WTC11 (cell line): ENCODE data around the gene SHANK3. TPM values are rescaled to one million over a fixed set of nuclear protein-coding genes. Genes with fewer than 3 reads are reported as not detected.

ENCODE experiments used
- ATAC-seq: fragments of 200-7000 bp; cut with Tn5 transposase; 2 replicates; pipeline ENCODE4 v1.10.0; 2021; ENCODE audit warnings: mild to moderate bottlenecking, moderate library complexity
- CTCF ChIA-PET: fragments of 300-600 bp; sonication (Branson Sonifier 250); formaldehyde crosslinking; loops from one replicate; lab custom pipeline; 2021; ENCODE audit warnings: antibody characterized with exemption; lab: Charles Lee
- POLR2A ChIA-PET: fragments of 350-600 bp; sonication (Branson Sonifier 250); formaldehyde crosslinking; loops from one replicate; lab custom pipeline; 2021; ENCODE audit warnings: antibody characterized with exemption; lab: Charles Lee
- DNase-seq: peaks from one replicate; pipeline ENCODE4 v3.0.0; 2021; ENCODE audit warnings: low spot score
- H3K27ac Mint-ChIP-seq: 2 replicates; pipeline ENCODE4 v1.8.0; 2021; ENCODE audit warnings: mixed read lengths
- H3K27me3 Mint-ChIP-seq: 2 replicates; pipeline ENCODE4 v1.8.0; 2021; ENCODE audit warnings: low read depth, mild to moderate bottlenecking, moderate library complexity, mixed read lengths
- H3K36me3 Mint-ChIP-seq: 2 replicates; pipeline ENCODE4 v1.8.0; 2021; ENCODE audit warnings: mixed read lengths
- H3K4me1 Mint-ChIP-seq: 2 replicates; pipeline ENCODE4 v1.8.0; 2022; ENCODE audit warnings: mixed read lengths
- H3K4me3 Mint-ChIP-seq: 2 replicates; pipeline ENCODE4 v1.8.0; 2021; ENCODE audit warnings: mild to moderate bottlenecking, moderate library complexity, mixed read lengths
- H3K9me3 Mint-ChIP-seq: 2 replicates; pipeline ENCODE4 v1.8.0; 2021; ENCODE audit warnings: mixed read lengths
- ARID4B ChIP-seq: sonication (generic); formaldehyde crosslinking; IDR thresholded peaks from 2 replicates; pipeline ENCODE4 v1.8.0; 2023; ENCODE audit warnings: missing genetic modification reagents, mild to moderate bottlenecking, borderline replicate concordance
- ATF1 ChIP-seq: sonication (generic); formaldehyde crosslinking; IDR thresholded peaks from 2 replicates; pipeline ENCODE4 v1.8.1; 2023; ENCODE audit warnings: mild to moderate bottlenecking, moderate library complexity, missing genetic modification reagents
- ATF6 ChIP-seq: sonication (generic); formaldehyde crosslinking; IDR thresholded peaks from 2 replicates; pipeline ENCODE4 v1.8.1; 2023; ENCODE audit warnings: mild to moderate bottlenecking, missing genetic modification reagents
- CBFB ChIP-seq: sonication (generic); formaldehyde crosslinking; IDR thresholded peaks from 2 replicates; pipeline ENCODE4 v1.8.1; 2022; ENCODE audit warnings: mild to moderate bottlenecking, low read depth, missing genetic modification reagents
- CREM ChIP-seq: sonication (generic); formaldehyde crosslinking; IDR thresholded peaks from 2 replicates; pipeline ENCODE4 v1.8.1; 2022; ENCODE audit warnings: mild to moderate bottlenecking, missing genetic modification reagents, moderate library complexity
- CTCF ChIP-seq: fragments of 200-600 bp; IDR thresholded peaks from 2 replicates; pipeline ENCODE4 v1.8.0; 2022; ENCODE audit warnings: antibody characterized with exemption
- FOXK1 ChIP-seq: sonication (generic); formaldehyde crosslinking; IDR thresholded peaks from 2 replicates; pipeline ENCODE4 v1.8.0; 2022; ENCODE audit warnings: mild to moderate bottlenecking, moderate library complexity, missing genetic modification reagents
- HMGXB4 ChIP-seq: sonication (generic); formaldehyde crosslinking; IDR thresholded peaks from 2 replicates; pipeline ENCODE4 v1.8.1; 2023; ENCODE audit warnings: mild to moderate bottlenecking, moderate library complexity, missing genetic modification reagents
- IRF2 ChIP-seq: sonication (generic); formaldehyde crosslinking; IDR thresholded peaks from 2 replicates; pipeline ENCODE4 v1.8.0; 2022; ENCODE audit warnings: low read depth, missing genetic modification reagents, borderline replicate concordance
- MLX ChIP-seq: sonication (generic); formaldehyde crosslinking; IDR thresholded peaks from 2 replicates; pipeline ENCODE4 v1.8.1; 2023; ENCODE audit warnings: mild to moderate bottlenecking, missing genetic modification reagents, moderate library complexity
- MXD4 ChIP-seq: fragments of 250-450 bp; sonication (Bioruptor Pico); IDR thresholded peaks from 2 replicates; pipeline ENCODE4 v1.8.0; 2021; ENCODE audit warnings: mild to moderate bottlenecking, moderate library complexity, borderline replicate concordance
- NFE2L1 ChIP-seq: sonication (generic); formaldehyde crosslinking; IDR thresholded peaks from 2 replicates; pipeline ENCODE4 v1.8.1; 2023; ENCODE audit warnings: missing genetic modification reagents
- NR1H2 ChIP-seq: sonication (generic); formaldehyde crosslinking; IDR thresholded peaks from 2 replicates; pipeline ENCODE4 v1.9.0; 2021; ENCODE audit warnings: mild to moderate bottlenecking, moderate library complexity, missing genetic modification reagents
- PRDM15 ChIP-seq: sonication (generic); formaldehyde crosslinking; IDR thresholded peaks from 2 replicates; pipeline ENCODE4 v1.8.0; 2022; ENCODE audit warnings: missing genetic modification reagents
- RELA ChIP-seq: sonication (generic); formaldehyde crosslinking; IDR thresholded peaks from 2 replicates; pipeline ENCODE4 v1.8.1; 2022; ENCODE audit warnings: missing genetic modification reagents, mild to moderate bottlenecking, borderline replicate concordance
- SOX15 ChIP-seq: fragments of 250-450 bp; sonication (Bioruptor Pico); IDR thresholded peaks from 2 replicates; pipeline ENCODE4 v1.9.0; 2021; ENCODE audit warnings: mild to moderate bottlenecking
- TCF7 ChIP-seq: sonication (generic); formaldehyde crosslinking; IDR thresholded peaks from 2 replicates; pipeline ENCODE4 v1.8.0; 2022; ENCODE audit warnings: mild to moderate bottlenecking, low read depth, missing genetic modification reagents, moderate library complexity
- ZBTB43 ChIP-seq: sonication (generic); formaldehyde crosslinking; IDR thresholded peaks from 2 replicates; pipeline ENCODE4 v1.8.1; 2023; ENCODE audit warnings: mild to moderate bottlenecking, missing genetic modification reagents
- ZNF263 ChIP-seq: sonication (generic); formaldehyde crosslinking; IDR thresholded peaks from 2 replicates; pipeline ENCODE4 v1.8.1; 2022; ENCODE audit warnings: low read depth, mild to moderate bottlenecking, moderate library complexity, missing genetic modification reagents
- ZNF396 ChIP-seq: fragments of 250-450 bp; sonication (Bioruptor Pico); IDR thresholded peaks from 2 replicates; pipeline ENCODE4 v1.8.0; 2021; ENCODE audit warnings: mild to moderate bottlenecking, moderate library complexity, borderline replicate concordance
- total RNA-seq: library from RNA; stranded (reverse); gene quantifications from 3 replicates; pipeline ENCODE4 v1.2.3, GENCODE V29; 2021

The SHANK3 gene
- total RNA-seq, 1 experiment from 2014 or later = 9.6 TPM

- TF ChIP-seq PRDM15 (CRISPR knock-in tag) = no peak
- no peak for TF ChIP-seq ARID4B (CRISPR knock-in tag)
- no peak for TF ChIP-seq CBFB (CRISPR knock-in tag)
- no peak for TF ChIP-seq CREM (CRISPR knock-in tag)
- no peak for TF ChIP-seq IRF2 (CRISPR knock-in tag)
- TF ChIP-seq ZBTB43 (CRISPR knock-in tag) = no peak
- TF ChIP-seq RELA = no peak
- no peak for TF ChIP-seq ATF6
Measured at GRCh38 chr22:50713571-50714056, 41.0 kb downstream of the SHANK3 start (continued).

- no peaks in the 10 kb centered on the region for H3K36me3 Mint-ChIP-seq
- ATAC-seq (no peak), DNase-seq (no peak)
- peaks cover 26% of the 10 kb centered on the region for H3K27me3 Mint-ChIP-seq
- no peak overlapping the region for H3K4me3 Mint-ChIP-seq
- H3K4me1 Mint-ChIP-seq = no peaks in the 10 kb centered on the region
- no peaks in the 10 kb centered on the region for H3K9me3 Mint-ChIP-seq
- H3K27ac Mint-ChIP-seq = no peak overlapping the region
- POLR2A ChIA-PET = no interaction called here
- CTCF ChIA-PET = interaction anchor here (0.9 to 1.4 kb wide), 3 partner anchors 12 to 61 kb away, joined by 3 to 4 read pairs (median 4); no protein-coding TSS in a partner anchor
- no peak for TF ChIP-seq NR1H2 (CRISPR knock-in tag)
- no peak for TF ChIP-seq SOX15 (CRISPR knock-in tag)
- TF ChIP-seq TCF7 (CRISPR knock-in tag) = no peak
- no peak for TF ChIP-seq FOXK1 (CRISPR knock-in tag)
- no peak for TF ChIP-seq CTCF
- TF ChIP-seq HMGXB4 (CRISPR knock-in tag) = no peak
- TF ChIP-seq ZNF263 (CRISPR knock-in tag) = no peak
- TF ChIP-seq MXD4 (CRISPR knock-in tag) = no peak
- no peak for TF ChIP-seq MLX (CRISPR knock-in tag)
- no peak for TF ChIP-seq ZNF396 (CRISPR knock-in tag)
- TF ChIP-seq NFE2L1 (CRISPR knock-in tag) = no peak
- TF ChIP-seq ATF1 (CRISPR knock-in tag) = no peak
- TF ChIP-seq CREM (CRISPR knock-in tag) = no peak
Measured at GRCh38 chr22:50714150-50714549, 41.5 kb downstream of the SHANK3 start.
